Measurements from ENCODE around the gene IFI16. TPM values are rescaled to one million over a fixed set of nuclear protein-coding genes. Genes with fewer than 3 reads are reported as not detected.
A peak's percentile ranks its signal among the peaks of the same experiment; 100 is the strongest.

Gene IFI16
- total RNA-seq, 2 donors from 2014 or later: 31.1 to 41.2 TPM

GRCh38 chr1:159067699-159068621 is 58.3 kb downstream of the IFI16 start:
- no peak for DNase-seq (ENCODE audit: low spot score)
- no peaks in the 10 kb centered on the region for H3K36me3 ChIP-seq
- H3K4me1 ChIP-seq: no peaks in the 10 kb centered on the region
- no peak for TF ChIP-seq CTCF (IDR thresholded peaks at IDR 0.05)
- no peaks in the 10 kb centered on the region for H3K9me3 ChIP-seq
- H3K27ac ChIP-seq: no peak overlapping the region
- H3K27me3 ChIP-seq: no peaks in the 10 kb centered on the region
- H3K4me3 ChIP-seq: no peak overlapping the region

DNA sequence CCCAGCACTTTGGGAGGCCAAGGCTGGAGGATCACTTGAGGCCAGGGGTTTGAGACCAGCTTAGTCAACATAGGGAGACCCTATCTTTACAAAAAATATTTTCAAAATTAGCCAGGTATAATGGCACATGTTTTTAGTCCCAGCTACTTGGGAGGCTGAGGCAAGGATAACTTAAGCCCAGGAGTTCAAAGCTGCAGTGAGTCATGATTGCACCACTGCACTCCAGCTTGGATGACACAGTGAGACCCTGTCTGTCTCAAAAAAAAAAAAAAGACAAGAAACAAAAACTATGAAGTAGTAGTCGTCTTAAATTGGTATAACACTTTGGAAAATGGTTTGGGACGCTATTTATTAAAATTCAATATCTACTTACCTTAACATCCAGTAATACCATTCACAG is 59.2 kb downstream of the IFI16 start:
- Histone ChIP-seq H3K27ac (no peak overlapping the region), H3K4me3 (no peak overlapping the region), H3K9me3 (no peaks in the 10 kb centered on the region)

DNA sequence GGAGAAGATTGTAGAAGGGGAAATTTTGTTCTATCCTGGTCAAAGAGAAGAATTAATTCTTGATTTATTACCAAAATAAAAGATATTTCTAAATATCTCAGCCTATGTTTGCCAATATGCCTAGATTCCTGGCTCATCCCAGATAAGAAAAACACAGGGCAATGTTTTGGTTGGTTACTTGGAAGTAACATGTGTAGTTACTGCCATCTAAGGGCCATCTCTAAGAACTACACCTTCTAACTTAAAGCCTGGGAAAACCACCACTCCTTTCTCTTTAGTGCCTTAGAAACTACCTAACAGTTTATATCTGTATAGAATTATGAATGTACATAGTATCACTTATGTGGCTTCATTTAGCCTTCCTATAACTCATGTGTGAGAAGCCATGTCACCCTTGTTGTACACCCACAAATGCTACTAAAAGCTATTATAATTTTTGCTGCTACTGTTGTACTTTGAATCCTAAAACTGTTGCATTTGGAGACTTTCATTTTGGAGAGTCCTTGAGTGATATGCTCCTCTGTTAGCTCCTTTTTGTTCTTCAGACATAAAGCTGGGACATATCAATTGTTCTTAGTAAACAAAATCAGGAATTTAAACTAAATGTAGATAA is 62.4 kb downstream of the IFI16 start:
- no peaks in the 10 kb centered on the region for H3K36me3 ChIP-seq

More for the DNA sequence above, 59.2 kb downstream of the IFI16 start:
- Histone ChIP-seq H3K36me3 (no peaks in the 10 kb centered on the region), H3K4me1 (no peaks in the 10 kb centered on the region), H3K27me3 (no peaks in the 10 kb centered on the region)
- no peak for TF ChIP-seq CTCF (IDR thresholded peaks at IDR 0.05)
- no peak for DNase-seq (ENCODE audit: low spot score)

GRCh38 chr1:159076438-159077119 is 66.9 kb downstream of the IFI16 start, which contains the start of gene AIM2:
AIM2 (minus strand) TSS chr1:159076766; CDS start chr1:159073499, 3,267 bp downstream.
- Histone ChIP-seq H3K36me3 (no peaks in the 10 kb centered on the region), H3K9me3 (no peaks in the 10 kb centered on the region), H3K4me3 (no peak within 1 kb of the TSS), H3K27me3 (no peaks in the 10 kb centered on the region), H3K27ac (no peak within 1 kb of the TSS), H3K4me1 (no peaks in the 10 kb centered on the region)
- no peak for DNase-seq (ENCODE audit: low spot score)
- no peak for TF ChIP-seq CTCF (IDR thresholded peaks at IDR 0.05)

More for the DNA sequence above, 62.4 kb downstream of the IFI16 start:
- Histone ChIP-seq H3K27ac (no peak overlapping the region), H3K4me1 (no peaks in the 10 kb centered on the region), H3K9me3 (no peaks in the 10 kb centered on the region), H3K27me3 (no peaks in the 10 kb centered on the region), H3K4me3 (no peak overlapping the region)
- peak; percentile 58 to 75 for TF ChIP-seq CTCF (IDR thresholded peaks at IDR 0.05)
- no peak for DNase-seq (ENCODE audit: low spot score)

GRCh38 chr1:159077120-159077961 is 67.6 kb downstream of the IFI16 start:
- Histone ChIP-seq H3K9me3 (no peaks in the 10 kb centered on the region), H3K27ac (no peak overlapping the region), H3K36me3 (no peaks in the 10 kb centered on the region), H3K27me3 (no peaks in the 10 kb centered on the region), H3K4me1 (no peaks in the 10 kb centered on the region), H3K4me3 (no peak overlapping the region)
- DNase-seq (ENCODE audit: low spot score): no peak
- TF ChIP-seq CTCF (IDR thresholded peaks at IDR 0.05): no peak

Data from right atrium auricular region (tissue), 2 donors.